ENCODE results near the gene JDP2.

JDP2 gene

DNA sequence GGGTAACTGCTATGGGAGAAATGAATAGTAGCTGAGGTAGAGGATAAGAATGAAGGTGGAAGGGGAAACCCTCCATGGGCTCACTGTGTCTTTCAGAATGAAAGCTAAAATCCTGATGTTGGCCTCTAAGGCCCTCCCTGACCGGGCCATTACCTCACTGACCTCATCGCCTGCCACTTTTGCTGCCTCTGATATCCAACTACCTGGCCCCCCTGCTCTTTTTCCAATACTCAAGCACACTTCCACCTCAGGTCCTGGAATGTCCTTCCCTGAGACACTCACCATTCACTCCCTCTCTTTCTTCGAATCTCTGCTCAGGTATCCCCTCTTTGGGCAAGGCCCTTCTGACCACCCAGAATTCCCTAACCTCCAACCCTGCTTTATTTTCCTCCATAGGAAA lies 93.0 kb downstream of the JDP2 start:
- no peak for DNase-seq

DNA sequence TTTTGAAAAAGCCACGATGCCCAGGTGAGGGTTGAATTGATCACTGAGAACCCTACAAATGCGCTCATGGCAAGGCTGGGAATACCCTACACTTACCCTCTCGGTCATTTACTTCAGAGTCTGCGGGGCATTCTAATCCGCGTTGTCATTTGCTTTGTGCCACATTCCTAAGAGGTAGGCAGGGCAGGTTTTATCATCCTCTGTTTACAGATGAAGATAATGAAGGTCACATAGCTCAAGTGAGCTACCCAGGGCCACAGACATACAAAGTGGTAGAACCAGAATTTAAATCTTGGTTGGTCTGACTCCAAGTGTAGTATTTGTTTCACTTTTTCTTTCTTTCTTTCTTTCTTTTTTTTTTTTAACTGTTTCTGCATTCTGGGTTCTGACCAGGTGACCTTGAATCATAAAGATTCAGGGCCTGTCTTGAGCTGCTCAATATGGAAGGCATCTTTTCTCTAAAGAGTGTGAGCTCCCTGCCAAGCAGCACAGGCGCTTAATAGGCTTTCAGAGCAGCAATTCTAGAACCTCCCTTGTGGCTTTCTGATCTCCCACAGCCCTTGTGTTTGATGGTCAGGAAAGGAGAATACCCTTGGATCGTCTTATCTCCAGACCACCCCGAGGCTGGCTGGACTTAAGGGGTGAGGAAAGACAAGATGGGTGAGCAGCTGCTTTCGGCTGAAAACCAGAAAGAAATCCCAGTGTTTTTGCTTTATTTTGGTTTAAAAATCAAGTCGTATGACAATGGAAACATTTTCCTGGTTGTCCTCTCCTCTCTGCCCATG lies 93.8 kb downstream of the JDP2 start:
- DNase-seq, result no peak

DNA sequence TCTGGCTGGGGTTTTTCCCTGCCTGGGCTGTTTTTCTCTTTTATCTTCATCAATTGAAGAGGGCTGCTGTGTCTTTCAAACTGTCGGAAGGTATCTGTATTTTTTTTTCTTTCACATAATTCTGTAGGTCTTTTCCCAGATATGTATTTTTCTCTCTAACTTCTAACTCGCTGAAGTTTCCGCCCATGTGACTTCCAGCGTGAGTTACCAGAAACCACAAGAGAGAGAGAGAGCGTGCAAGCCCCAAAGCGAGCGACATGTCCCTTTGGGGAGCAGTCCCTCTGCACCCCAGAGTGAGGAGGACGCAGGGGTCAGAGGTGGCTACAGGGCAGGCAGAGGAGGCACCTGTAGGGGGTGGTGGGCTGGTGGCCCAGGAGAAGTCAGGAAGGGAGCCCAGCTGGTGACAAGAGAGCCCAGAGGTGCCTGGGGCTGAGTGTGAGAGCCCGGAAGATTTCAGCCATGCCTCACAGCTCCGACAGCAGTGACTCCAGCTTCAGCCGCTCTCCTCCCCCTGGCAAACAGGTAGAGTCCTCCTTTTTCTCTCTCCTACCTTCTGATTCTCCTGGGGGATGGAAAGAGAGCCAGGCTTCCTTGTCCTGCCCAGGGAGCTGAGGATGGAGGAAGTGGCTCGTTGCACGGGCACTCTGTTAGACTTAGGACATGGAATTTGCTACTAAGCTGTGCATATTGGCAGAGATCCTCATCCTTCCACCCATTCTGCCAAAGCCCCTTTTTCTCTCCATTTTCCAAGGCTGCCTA lies 94.6 kb downstream of the JDP2 start, which contains the start of gene BATF:
TSS of gene BATF (plus strand) at position 246 of the 759 bp plus-strand sequence. CDS start at position 460, 214 bp downstream.
- DNase-seq, result no peak

DNA sequence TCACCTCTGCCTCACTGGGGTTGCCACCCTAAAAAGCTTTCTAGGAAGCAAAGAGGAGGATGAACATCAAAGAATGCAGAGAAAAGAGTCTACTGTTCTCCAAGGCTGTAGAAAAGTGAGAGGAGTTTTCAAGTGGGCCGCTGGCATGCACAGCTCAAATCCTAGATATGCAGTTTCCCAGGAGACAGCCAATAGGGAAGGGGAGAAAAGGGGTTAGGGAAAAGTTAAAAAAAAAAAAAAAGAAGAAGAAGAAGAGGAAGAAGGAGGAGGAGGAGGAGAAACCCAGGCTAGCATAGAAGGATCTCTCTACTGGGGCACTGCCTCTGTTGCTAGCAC lies 95.1 kb downstream of the JDP2 start:
- no peak for DNase-seq
